Ectodermal cell (in vitro differentiated cells): ENCODE measurements around the gene BNC2.

ENCODE experiments used
- H3K27ac ChIP-seq: 2 replicates; pipeline ENCODE4 v1.7.0; 2013; ENCODE audit warnings: mild to moderate bottlenecking, low read depth, low read length; ENCODE audit not compliant: insufficient read depth, poor library complexity, severe bottlenecking
- H3K27me3 ChIP-seq: 2 replicates; pipeline ENCODE4 v1.7.0; 2013; ENCODE audit warnings: mild to moderate bottlenecking, low read length; ENCODE audit not compliant: insufficient read depth, control insufficient read depth, poor library complexity, severe bottlenecking
- H3K36me3 ChIP-seq: one replicate; pipeline ENCODE4 v1.7.0; 2013; ENCODE audit warnings: low read length; ENCODE audit not compliant: control insufficient read depth, insufficient read depth
- H3K4me1 ChIP-seq: one replicate; pipeline ENCODE4 v1.7.0; 2013; ENCODE audit warnings: low read length; ENCODE audit not compliant: control insufficient read depth, insufficient read depth
- H3K4me3 ChIP-seq: 2 replicates; pipeline ENCODE4 v1.7.0; 2013; ENCODE audit warnings: low read depth, low read length, control low read depth; ENCODE audit not compliant: insufficient read depth
- H3K9me3 ChIP-seq: 2 replicates; pipeline ENCODE4 v1.7.0; 2013; ENCODE audit warnings: mild to moderate bottlenecking, low read length, moderate library complexity; ENCODE audit not compliant: control insufficient read depth
- WGBS, 2 experiments: methylation state at CpG; one replicate each; pipeline ENCODE4 v1.1.7; 2013; ENCODE audit warnings: missing lambda C conversion rate in 2 of 2; 5-methylcytosine and 5-hydroxymethylcytosine counted together

BNC2 gene

DNA sequence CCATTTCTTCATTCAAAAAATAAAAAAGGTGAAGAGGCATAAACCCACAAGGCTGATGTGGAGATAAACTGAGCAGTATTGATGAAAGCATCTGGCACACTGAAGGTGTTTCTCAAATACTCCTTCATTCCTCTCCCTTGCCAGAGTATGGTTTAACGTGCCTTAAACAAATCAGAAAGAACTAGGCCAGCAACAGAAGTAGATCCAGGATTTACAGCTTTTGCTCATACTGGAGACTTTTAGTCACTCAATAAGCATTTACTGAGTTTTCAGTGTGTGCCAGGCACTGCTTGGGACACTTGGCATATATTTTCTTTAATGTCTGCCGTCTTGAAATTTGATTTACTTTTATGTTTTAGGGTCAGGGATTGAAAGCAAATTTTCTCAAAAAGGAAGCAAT lies 53.0 kb downstream of the BNC2 start:
- no peak overlapping the region for H3K27ac ChIP-seq
- 78 to 88% methylated on average over 2 of the region's 2 CpGs for WGBS, 2 experiments

DNA sequence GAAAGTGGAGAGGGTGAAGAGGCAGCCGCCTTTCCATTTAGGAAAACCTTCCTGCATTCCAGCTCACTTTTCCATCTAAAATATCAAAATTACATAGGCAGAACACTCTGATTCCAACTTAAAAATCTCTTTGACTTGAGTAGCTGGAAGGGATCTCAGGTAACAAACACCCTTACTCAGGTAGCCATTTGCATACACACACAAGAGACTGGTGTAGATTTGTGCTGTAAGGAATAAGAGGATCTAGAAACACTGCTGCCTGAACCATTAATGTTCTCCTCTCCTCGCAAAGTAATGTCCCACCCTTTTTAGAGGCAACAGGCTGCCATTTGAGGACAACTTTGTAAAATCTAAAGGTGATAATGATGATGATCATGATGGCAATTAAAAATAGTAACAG lies 53.5 kb downstream of the BNC2 start:
- Histone ChIP-seq H3K36me3 (no peaks in the 10 kb centered on the region), H3K4me3 (no peak overlapping the region), H3K27me3 (no peaks in the 10 kb centered on the region), H3K27ac (no peak overlapping the region), H3K4me1 (no peaks in the 10 kb centered on the region), H3K9me3 (no peaks in the 10 kb centered on the region)
- WGBS, 2 experiments, result 74 to 80% methylated on average over 1 to 2 of the region's 2 CpGs

More for the DNA sequence above, 53.0 kb downstream of the BNC2 start:
- Histone ChIP-seq H3K36me3 (no peaks in the 10 kb centered on the region), H3K9me3 (no peaks in the 10 kb centered on the region), H3K4me3 (no peak overlapping the region), H3K27me3 (no peaks in the 10 kb centered on the region), H3K4me1 (no peaks in the 10 kb centered on the region)

DNA sequence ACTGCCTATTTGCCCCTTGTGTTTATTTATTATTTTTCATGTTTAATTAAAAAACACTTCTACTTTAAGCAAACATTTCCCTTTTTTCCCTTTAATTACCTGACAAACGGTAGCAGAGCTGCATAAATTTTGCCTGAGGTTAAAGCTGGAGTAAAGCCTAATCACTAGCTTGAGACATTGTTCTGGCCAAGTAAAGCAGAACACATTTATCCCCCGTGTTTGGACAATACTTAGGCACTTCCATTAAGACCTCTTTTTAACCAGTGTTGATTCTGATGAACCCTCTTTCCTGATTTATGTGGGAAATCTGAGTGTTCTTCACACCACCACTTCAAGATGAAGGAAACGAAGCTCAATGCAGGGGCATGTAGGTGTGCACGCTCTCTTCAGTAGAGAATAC lies 54.5 kb downstream of the BNC2 start:
- 65 to 83% methylated on average over 4 of the region's 4 CpGs for WGBS, 2 experiments
- Histone ChIP-seq H3K4me3 (no peak overlapping the region), H3K27me3 (no peaks in the 10 kb centered on the region)

DNA sequence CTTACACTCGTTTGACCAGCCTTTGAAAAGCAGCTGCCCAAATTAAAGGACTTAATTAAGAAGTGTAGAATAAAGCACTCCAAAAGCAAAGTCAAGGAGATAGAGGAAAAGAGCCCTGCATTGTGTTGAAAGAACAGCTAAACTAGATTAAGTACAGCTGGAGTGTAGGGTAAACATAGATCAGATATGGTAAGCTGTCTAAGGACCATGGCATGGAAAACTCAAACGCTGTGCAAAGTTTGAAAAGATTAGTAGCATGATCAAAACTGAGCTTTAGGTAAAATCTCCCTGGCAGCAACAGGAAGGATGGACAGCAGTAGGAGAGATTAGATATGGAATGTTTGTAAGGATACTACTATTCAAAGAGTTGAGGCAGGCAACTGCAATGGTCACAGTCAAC lies 55.4 kb downstream of the BNC2 start:
- Histone ChIP-seq H3K4me3 (no peak overlapping the region), H3K27me3 (no peaks in the 10 kb centered on the region), H3K9me3 (no peaks in the 10 kb centered on the region), H3K36me3 (no peaks in the 10 kb centered on the region), H3K27ac (no peak overlapping the region), H3K4me1 (peaks cover 3% of the 10 kb centered on the region)
- WGBS, 2 experiments, result 85 to 97% methylated on average over 2 of the region's 2 CpGs

More for the DNA sequence above, 54.5 kb downstream of the BNC2 start:
- H3K4me1 ChIP-seq, result no peaks in the 10 kb centered on the region
- H3K36me3 ChIP-seq, result no peaks in the 10 kb centered on the region
- H3K9me3 ChIP-seq, result no peaks in the 10 kb centered on the region
- H3K27ac ChIP-seq, result no peak overlapping the region

DNA sequence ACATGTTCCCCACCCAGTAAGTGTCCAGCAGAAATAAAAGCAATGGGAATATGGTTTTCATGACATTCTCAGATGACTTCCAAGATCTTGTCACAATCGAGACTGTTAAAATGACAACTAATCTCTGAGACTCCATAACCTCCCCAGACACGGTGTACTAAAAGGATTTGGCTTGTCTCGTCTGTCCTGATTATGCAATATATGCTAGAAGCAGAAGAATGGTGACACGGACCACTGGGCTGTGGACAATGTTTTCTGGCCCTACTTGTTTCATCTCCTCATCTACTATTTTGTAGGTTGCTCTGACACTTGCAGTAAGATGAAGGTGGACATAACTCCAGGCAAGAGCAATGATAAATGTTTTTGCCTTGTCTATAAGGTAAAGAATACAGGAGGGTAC lies 56.6 kb downstream of the BNC2 start:
- Histone ChIP-seq H3K4me1 (peaks cover 4% of the 10 kb centered on the region), H3K9me3 (no peaks in the 10 kb centered on the region), H3K27ac (no peak overlapping the region), H3K4me3 (no peak overlapping the region), H3K27me3 (no peaks in the 10 kb centered on the region), H3K36me3 (no peaks in the 10 kb centered on the region)
- WGBS, 2 experiments, result 90 to 96% methylated on average over 4 of the region's 4 CpGs

DNA sequence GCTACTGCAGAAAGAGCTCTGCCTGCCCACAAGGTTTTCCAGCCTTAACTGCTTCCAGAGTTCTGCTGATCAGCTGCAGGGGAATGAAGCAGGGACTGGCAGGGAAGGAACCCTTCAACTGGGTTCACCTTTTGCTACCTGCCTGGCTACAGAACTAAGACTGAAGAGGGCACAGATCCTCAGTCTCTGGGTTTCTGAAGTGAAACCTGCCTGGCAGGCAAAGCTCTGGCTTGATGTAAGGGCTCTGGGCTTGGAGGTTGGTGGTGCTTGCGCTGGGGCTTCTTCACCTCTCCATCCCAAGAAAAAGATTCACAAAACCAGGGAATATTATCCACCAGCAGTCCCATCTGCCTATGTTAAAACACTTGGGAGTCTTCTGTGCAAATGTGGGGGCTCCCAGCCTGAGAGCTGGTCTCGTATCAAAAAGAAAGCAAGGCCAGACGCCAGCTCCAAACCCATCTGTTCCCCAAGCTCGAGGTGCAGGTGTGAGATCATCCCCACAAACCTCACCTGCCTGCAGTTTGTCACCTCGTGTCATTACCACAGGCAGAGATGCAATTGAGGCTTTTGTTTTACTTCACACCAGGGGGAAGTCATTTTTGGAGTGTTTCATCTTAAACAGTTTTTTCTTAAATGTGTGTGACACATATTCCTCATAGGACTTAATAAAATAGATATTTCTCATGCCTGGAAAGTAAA lies 58.3 kb downstream of the BNC2 start:
- no peak overlapping the region for H3K27ac ChIP-seq
- no peaks in the 10 kb centered on the region for H3K9me3 ChIP-seq
- H3K27me3 ChIP-seq, result no peaks in the 10 kb centered on the region
- WGBS, 2 experiments, result 72 to 78% methylated on average over 5 of the region's 5 CpGs
- H3K4me1 ChIP-seq, result peaks cover 4% of the 10 kb centered on the region
- H3K4me3 ChIP-seq, result no peak overlapping the region
- no peaks in the 10 kb centered on the region for H3K36me3 ChIP-seq

DNA sequence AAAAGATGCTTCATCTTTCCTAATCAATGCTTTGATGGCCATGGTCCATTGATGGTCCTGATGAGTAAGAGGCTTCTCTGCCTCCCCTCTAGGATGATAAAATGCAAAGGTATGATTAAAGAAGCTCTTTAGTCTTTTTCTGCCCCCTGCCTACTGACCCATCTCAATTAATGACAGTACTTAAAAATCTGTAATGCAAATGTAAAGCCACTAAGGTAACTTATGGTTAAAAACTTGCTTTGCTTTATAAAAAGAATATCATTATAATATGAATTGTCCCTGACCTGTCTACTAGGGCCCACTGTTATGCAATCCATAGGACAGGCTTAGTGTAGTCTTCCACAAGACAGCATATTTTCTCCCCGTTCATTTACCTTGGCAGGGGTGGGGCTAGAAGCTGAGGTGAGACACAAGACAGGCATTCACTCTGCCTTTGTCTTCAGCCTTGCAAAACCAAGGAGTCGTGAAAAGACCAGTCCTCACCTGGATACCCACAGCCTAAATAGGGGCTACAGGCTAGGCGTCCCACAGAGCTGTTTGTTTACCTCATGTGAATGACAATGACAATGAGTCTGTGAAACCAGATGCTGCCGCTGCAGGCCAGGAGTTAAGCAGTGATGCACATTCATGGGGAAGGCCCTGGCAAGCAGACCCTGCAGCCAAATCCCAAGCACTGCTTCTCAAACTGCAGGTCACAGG lies 60.4 kb downstream of the BNC2 start:
- 13 to 14% methylated on average over 4 of the region's 4 CpGs for WGBS, 2 experiments
- H3K4me3 ChIP-seq, result no peak overlapping the region
- H3K27me3 ChIP-seq, result no peaks in the 10 kb centered on the region
- H3K4me1 ChIP-seq, result peaks cover 4% of the 10 kb centered on the region
- H3K36me3 ChIP-seq, result no peaks in the 10 kb centered on the region
- no peaks in the 10 kb centered on the region for H3K9me3 ChIP-seq
- no peak overlapping the region for H3K27ac ChIP-seq

DNA sequence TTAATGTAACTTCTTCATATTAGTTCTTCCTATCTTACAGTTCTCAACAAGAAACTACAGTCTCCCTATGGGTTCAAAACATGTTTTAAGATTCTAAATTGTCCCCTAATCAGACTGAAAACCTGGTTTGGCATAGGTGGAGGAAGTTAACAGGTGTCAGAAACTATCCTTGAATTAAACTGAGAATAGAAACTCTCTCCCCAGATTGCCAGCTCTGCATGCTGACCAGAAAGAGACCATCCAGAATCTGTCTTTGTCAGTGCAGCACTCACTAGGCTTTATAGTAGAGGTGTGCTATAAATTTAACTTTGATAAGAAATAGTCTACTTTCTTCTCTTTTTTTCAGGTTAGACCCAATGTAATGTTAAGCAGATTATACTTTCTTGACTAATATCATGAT lies 63.8 kb downstream of the BNC2 start:
- peaks cover 4% of the 10 kb centered on the region for H3K4me1 ChIP-seq
- H3K27me3 ChIP-seq, result no peaks in the 10 kb centered on the region
- no peaks in the 10 kb centered on the region for H3K36me3 ChIP-seq
- H3K4me3 ChIP-seq, result no peak overlapping the region
- no peak overlapping the region for H3K27ac ChIP-seq
- H3K9me3 ChIP-seq, result no peaks in the 10 kb centered on the region

DNA sequence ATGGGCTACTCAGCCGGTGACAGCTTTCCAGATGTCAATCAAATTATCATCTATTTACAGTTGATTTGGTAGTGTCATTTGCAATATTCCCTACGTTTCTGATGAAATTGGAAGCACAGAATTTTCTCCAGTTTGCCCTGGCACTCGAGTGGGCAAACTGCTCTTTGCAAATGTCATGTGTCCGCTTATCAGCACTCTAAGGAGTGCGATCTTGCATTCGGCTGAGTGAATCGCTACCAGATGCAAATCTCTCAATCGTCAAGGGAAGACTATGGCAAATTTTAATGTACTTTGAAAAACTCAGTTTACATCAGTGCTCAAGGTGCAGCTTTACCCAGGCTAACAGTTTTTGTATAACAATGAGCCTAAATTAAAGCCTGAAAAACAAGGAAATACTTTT lies 66.8 kb downstream of the BNC2 start:
- Histone ChIP-seq H3K9me3 (no peaks in the 10 kb centered on the region), H3K27me3 (no peaks in the 10 kb centered on the region), H3K4me1 (no peaks in the 10 kb centered on the region), H3K4me3 (no peak overlapping the region), H3K36me3 (no peaks in the 10 kb centered on the region), H3K27ac (no peak overlapping the region)
- WGBS, 2 experiments, result 77 to 81% methylated on average over 8 of the region's 8 CpGs

DNA sequence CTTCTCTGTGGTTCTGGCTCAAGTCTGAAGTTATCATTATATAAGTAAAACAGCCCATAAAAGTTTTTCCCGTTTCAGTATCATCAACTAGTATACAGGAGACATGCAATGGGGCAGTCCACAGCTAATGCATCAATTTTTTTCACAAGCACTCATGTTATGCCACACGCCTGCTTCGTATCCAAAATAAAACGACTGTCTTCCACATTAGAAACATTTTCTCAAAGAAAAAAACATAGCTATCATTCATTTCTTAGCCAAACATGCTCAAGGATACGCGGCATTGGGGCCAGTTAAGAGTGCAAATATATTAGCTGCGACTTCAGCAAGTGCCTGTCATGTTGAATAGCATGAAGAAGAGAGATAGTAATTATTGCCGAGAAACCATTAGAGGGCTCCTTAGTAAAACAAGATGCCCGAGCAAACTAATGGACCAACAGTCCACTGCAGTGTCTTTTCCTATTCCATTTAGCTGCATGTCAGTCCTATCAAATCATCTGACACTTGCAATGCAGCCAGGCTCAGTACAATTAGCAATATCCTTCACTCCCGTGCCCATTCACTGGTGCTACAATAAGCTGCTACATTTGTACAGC lies 68.5 kb downstream of the BNC2 start:
- H3K27me3 ChIP-seq, result no peaks in the 10 kb centered on the region
- no peak overlapping the region for H3K27ac ChIP-seq
- H3K9me3 ChIP-seq, result no peaks in the 10 kb centered on the region
- H3K36me3 ChIP-seq, result no peaks in the 10 kb centered on the region
- H3K4me3 ChIP-seq, result no peak overlapping the region
- H3K4me1 ChIP-seq, result no peaks in the 10 kb centered on the region
- WGBS, 2 experiments, result 92 to 93% methylated on average over 10 of the region's 10 CpGs
